Thymus (tissue), 11 donors: ENCODE measurements around the gene WDR27. TPM values are rescaled to one million over a fixed set of nuclear protein-coding genes. Genes with fewer than 3 reads are reported as not detected.

ENCODE experiments used
- DNase-seq, 9 donors: peaks; one replicate each; pipeline ENCODE4 v3.0.0-alpha.2; 2013; ENCODE audit warnings: low spot score in 9 of 9, low read depth in 6 of 9, missing footprints in 1 of 9
- H3K27ac ChIP-seq, 2 donors: one replicate each; pipeline ENCODE4 v1.5.1; 2013; ENCODE audit warnings: control low read depth in 1 of 2, low read depth in 1 of 2, low read length in 1 of 2, mild to moderate bottlenecking in 1 of 2, moderate library complexity in 1 of 2
- H3K27me3 ChIP-seq, 2 donors: one replicate each; pipeline ENCODE4 v1.5.1; 2013; ENCODE audit warnings: low read length in 1 of 2; ENCODE audit not compliant: control insufficient read depth in 2 of 2, insufficient read depth in 1 of 2
- H3K36me3 ChIP-seq, 2 donors: one replicate each; pipeline ENCODE4 v1.5.1; 2013; ENCODE audit warnings: low read length in 1 of 2, mild to moderate bottlenecking in 1 of 2, moderate library complexity in 1 of 2; ENCODE audit not compliant: control insufficient read depth in 2 of 2, insufficient read depth in 2 of 2
- H3K4me1 ChIP-seq, 2 donors: one replicate each; pipeline ENCODE4 v1.5.1; 2013; ENCODE audit warnings: low read length in 2 of 2; ENCODE audit not compliant: control insufficient read depth in 2 of 2, insufficient read depth in 2 of 2
- H3K4me3 ChIP-seq, 2 donors: one replicate each; pipeline ENCODE4 v1.5.1; 2013; ENCODE audit warnings: low read length in 2 of 2, control low read depth in 1 of 2, mild to moderate bottlenecking in 1 of 2
- H3K9me3 ChIP-seq, 2 donors: one replicate each; pipeline ENCODE4 v1.5.1; 2013; ENCODE audit warnings: low read length in 1 of 2, mild to moderate bottlenecking in 1 of 2; ENCODE audit not compliant: control insufficient read depth in 2 of 2, insufficient read depth in 1 of 2
- WGBS: extraction: QIAGEN DNeasy Blood & Tissue Kit; methylation state at CpG from one replicate; pipeline ENCODE4 v1.1.7; 2013; 5-methylcytosine and 5-hydroxymethylcytosine counted together
- polyA plus RNA-seq: library from polyadenylated mRNA; stranded (reverse); fragments of 200-250 nt; gene quantifications from one replicate; pipeline ENCODE4 v1.2.3, GENCODE V29; 2013
- total RNA-seq: library from RNA; stranded (reverse); fragments of 120-200 nt; gene quantifications from one replicate; pipeline ENCODE4 v1.2.4, GENCODE V29; 2013
- donor health status: healthy.

WDR27 gene
- total and polyA plus RNA-seq, 2 donors, result 13.9 to 42.0 TPM

DNA sequence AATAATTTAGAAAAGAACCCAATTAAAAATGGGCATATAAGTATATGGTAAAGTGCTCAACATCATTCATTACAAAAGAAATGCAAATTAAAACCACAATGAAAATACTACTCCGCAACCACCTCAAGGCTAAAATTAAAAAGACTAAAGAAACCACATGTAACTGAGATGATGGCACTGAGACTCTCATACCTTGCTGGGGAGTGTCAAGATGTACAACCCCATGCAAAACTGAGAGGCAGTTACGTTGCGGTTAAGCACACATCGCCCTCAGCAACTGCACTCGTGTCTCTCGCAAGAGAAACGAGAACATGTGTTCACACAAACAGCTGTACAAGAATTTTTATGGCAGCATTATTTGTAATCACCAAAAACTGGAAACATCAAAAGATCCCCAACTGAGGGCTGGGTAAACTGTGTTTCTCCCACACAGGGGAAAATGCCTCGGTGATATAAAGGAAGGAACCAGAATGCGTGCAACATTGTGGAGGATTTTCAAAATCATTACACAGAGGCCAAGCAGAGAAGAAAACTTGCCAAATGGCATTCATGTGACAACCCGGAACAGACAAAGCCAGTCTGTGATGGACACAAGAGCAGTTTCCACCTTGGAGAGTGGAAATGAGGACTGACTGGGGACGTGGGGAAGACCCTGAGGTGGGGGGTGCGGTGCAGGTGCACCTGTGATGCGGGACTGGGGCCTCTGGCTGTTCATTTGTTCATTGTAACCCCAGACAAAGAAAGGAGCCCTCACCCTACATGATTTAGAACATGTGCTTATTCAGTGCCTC lies 144.9 kb downstream of the WDR27 start:
- Histone ChIP-seq H3K27me3 (no peaks in the 10 kb centered on the region), H3K36me3 (no peaks in the 10 kb centered on the region), H3K4me1 (peaks cover 24% of the 10 kb centered on the region in 2 donors), H3K4me3 (no peak overlapping the region), H3K27ac (peak overlapping the region; percentile 79 to 90), H3K9me3 (no peaks in the 10 kb centered on the region)
- WGBS, result 24% methylated on average over 13 of the region's 13 CpGs
- peak; percentile 51 to 94 (median 79) for DNase-seq

- Histone ChIP-seq H3K9me3 (no peaks in the 10 kb centered on the region), H3K4me1 (peaks cover 24% of the 10 kb centered on the region in 2 donors), H3K27me3 (no peaks in the 10 kb centered on the region), H3K27ac (peak overlapping the region; percentile 30 to 81), H3K4me3 (no peak overlapping the region), H3K36me3 (no peaks in the 10 kb centered on the region)
- WGBS, result 46% methylated on average over 5 of the region's 5 CpGs
- DNase-seq, result peak in 3 of 9 donors; percentile 24 to 64 (median 31)
These were observed 145.7 kb downstream of the WDR27 start for GRCh38 chr6:169555971-169556617.

- Histone ChIP-seq H3K36me3 (no peaks in the 10 kb centered on the region), H3K9me3 (no peaks in the 10 kb centered on the region), H3K27ac (no peak overlapping the region), H3K4me3 (no peak overlapping the region), H3K4me1 (no peaks in the 10 kb centered on the region), H3K27me3 (no peaks in the 10 kb centered on the region)
- WGBS, result 88% methylated on average over 6 of the region's 6 CpGs
- no peak for DNase-seq
These were observed 155.8 kb downstream of the WDR27 start for GRCh38 chr6:169545982-169546381.

GRCh38 chr6:169543704-169544103 lies 158.1 kb downstream of the WDR27 start:
- H3K27me3 ChIP-seq, result no peaks in the 10 kb centered on the region
- no peaks in the 10 kb centered on the region for H3K4me1 ChIP-seq
- no peak overlapping the region for H3K27ac ChIP-seq
- H3K4me3 ChIP-seq, result no peak overlapping the region
- H3K9me3 ChIP-seq, result no peaks in the 10 kb centered on the region
- DNase-seq, result no peak
- no peaks in the 10 kb centered on the region for H3K36me3 ChIP-seq

GRCh38 chr6:169542491-169542890 lies 159.3 kb downstream of the WDR27 start:
- Histone ChIP-seq H3K9me3 (no peaks in the 10 kb centered on the region), H3K4me1 (no peaks in the 10 kb centered on the region)
- 94% methylated on average over 1 of the region's 1 CpG for WGBS

GRCh38 chr6:169539176-169539897 lies 162.5 kb downstream of the WDR27 start:
- no peak overlapping the region for H3K4me3 ChIP-seq
- no peaks in the 10 kb centered on the region for H3K27me3 ChIP-seq
- no peaks in the 10 kb centered on the region for H3K9me3 ChIP-seq
- DNase-seq, result no peak
- H3K36me3 ChIP-seq, result no peaks in the 10 kb centered on the region
- no peak overlapping the region for H3K27ac ChIP-seq
- 90% methylated on average over 5 of the region's 5 CpGs for WGBS
- H3K4me1 ChIP-seq, result no peaks in the 10 kb centered on the region

More at GRCh38 chr6:169542491-169542890, 159.3 kb downstream of the WDR27 start:
- Histone ChIP-seq H3K27ac (no peak overlapping the region), H3K27me3 (no peaks in the 10 kb centered on the region), H3K4me3 (no peak overlapping the region), H3K36me3 (no peaks in the 10 kb centered on the region)
- DNase-seq, result no peak

DNA sequence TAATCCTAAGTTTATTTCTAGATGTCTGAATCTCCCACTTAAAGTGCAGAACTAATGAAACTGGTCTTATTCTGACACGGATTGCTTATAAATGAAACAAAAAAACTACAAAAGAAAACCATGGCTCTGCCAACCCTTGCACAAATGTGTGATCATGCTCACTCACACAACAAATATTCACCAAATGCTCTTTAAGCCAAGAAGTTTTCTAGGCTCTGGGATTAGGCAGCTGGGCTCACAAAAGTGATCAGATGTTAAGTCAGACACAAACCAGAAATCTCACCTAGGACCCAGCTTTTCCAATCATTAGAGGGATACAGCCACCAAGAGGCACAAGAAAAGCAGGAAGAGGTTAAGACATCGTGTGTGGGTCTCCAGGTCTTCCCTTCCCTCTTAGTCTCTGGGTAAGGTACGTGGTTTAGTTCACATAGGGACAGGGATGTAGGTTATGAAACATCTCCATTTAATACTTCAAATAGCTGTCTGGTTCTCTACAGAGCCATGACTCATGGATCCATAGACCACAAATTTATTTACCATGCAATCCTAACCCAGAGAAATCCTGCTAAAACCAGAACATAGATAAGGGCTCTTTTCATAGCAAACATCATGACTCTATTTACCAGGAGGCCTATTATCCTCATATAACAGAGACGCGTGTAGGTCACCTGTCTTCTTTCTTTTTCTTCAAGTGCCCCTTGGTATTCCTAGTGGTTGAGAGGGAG lies 165.2 kb downstream of the WDR27 start:
- H3K27ac ChIP-seq, result no peak overlapping the region
- H3K27me3 ChIP-seq, result no peaks in the 10 kb centered on the region
- H3K4me3 ChIP-seq, result no peak overlapping the region
- H3K4me1 ChIP-seq, result no peaks in the 10 kb centered on the region
- DNase-seq, result no peak
- WGBS, result 87% methylated on average over 5 of the region's 5 CpGs
- peaks cover 3 to 4% of the 10 kb centered on the region in 2 donors for H3K9me3 ChIP-seq
- no peaks in the 10 kb centered on the region for H3K36me3 ChIP-seq

DNA sequence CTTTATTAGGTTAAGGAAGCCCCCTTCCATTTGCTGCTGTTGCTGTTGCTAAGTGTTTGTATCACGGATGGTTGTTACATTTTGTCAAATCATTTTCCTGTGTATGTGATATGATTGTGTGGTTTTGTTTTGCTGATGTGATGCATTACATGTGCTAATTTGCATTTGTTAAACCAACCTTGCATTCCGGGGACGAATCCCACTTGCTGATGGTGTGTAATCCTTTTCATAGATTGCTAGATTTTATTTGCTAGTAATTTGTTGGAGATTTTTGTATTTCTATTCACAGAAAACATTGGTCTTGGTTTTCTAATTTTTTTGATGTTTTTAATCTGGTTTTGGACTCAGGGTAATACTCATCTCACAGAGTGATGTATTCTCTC lies 167.8 kb downstream of the WDR27 start:
- H3K36me3 ChIP-seq, result no peaks in the 10 kb centered on the region
- peaks cover 4 to 8% of the 10 kb centered on the region in 2 donors for H3K4me1 ChIP-seq
- no peak overlapping the region for H3K27ac ChIP-seq
- peaks cover 3 to 4% of the 10 kb centered on the region in 2 donors for H3K9me3 ChIP-seq
- DNase-seq, result no peak
- WGBS, result 96% methylated on average over 3 of the region's 3 CpGs
- no peak overlapping the region for H3K4me3 ChIP-seq
- no peaks in the 10 kb centered on the region for H3K27me3 ChIP-seq
